ENCODE data around the gene VOPP1. TPM values are rescaled to one million over a fixed set of nuclear protein-coding genes. Genes with fewer than 3 reads are reported as not detected.

The VOPP1 gene
- total RNA-seq, 1 experiment from 2014 or later = 30.3 TPM

DNA sequence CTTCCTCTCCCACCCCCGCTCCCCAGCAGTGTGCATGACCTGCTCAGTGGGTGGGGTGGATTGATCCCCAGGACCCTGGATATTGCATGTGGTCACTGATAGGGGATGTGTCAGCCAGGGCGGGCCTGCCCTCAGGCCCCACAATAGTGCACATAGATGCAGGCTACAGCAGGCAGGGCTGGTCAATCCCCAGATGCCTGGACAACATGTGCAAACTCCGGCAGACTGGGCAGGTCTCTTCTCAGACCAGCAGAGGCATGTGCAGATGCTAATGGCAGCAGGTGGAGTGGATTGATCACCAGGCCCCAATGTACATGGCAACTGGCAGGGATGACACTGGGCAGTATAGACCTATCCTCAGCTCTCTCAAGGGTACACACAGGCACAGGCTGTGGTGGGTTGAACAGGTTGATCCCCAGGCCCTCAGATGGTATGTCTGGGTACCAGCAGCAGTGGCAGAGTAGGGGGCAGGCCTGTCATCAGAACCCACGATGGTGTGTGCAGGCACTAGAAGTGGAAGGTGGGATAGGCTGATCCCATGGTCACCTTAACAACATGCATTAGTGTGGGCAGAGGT lies 108.5 kb downstream of the VOPP1 start:
- TF ChIP-seq REST (IDR thresholded peaks at IDR 0.05; ENCODE audit: low read depth) = no peak
- no peak for TF ChIP-seq CTCF (IDR thresholded peaks at IDR 0.05 in 2 of 3, conservative IDR thresholded peaks at IDR 0.05 in 1 of 3; ENCODE audit: borderline replicate concordance in 1 of 3, insufficient read depth in 1 of 3, low read depth in 2 of 3, low read length in 2 of 3)
- no peak for TF ChIP-seq CEBPB (IDR thresholded peaks at IDR 0.05; ENCODE audit: low read depth)
- no peak for TF ChIP-seq FOSL1 (IDR thresholded peaks at IDR 0.05; ENCODE audit: low read depth)
- ATAC-seq = no peak
- Histone ChIP-seq H3K27me3 (ENCODE audit: insufficient read depth, low read length) (no peaks in the 10 kb centered on the region), H3K4me3 (replicated peaks in 1 of 2; ENCODE audit: low read depth in 1 of 2, low read length in 2 of 2) (no peak overlapping the region), H3K4me2 (ENCODE audit: low read length) (no peak overlapping the region), H3K9me3 (ENCODE audit: control insufficient read depth in 1 of 2, insufficient read depth in 1 of 2, low read depth in 1 of 2, low read length in 2 of 2) (0 out of 4 replicates have a peak, but pooled peaks cover 0 to 3% of the 10 kb centered on the region in 2 experiments), H3K9me2 (ENCODE audit: insufficient read depth) (no peaks in the 10 kb centered on the region), H3K9ac (ENCODE audit: low read length) (no peak overlapping the region), H3K27ac (ENCODE audit: low read depth, low read length) (no peak overlapping the region), H3K79me2 (ENCODE audit: insufficient read depth, low read length) (no peaks in the 10 kb centered on the region), H3K4me1 (ENCODE audit: control insufficient read depth in 1 of 2, insufficient read depth in 2 of 2, low read length in 2 of 2) (no peaks in the 10 kb centered on the region), H3K36me3 (ENCODE audit: control insufficient read depth in 1 of 2, insufficient read depth in 2 of 2, low read length in 2 of 2) (no peaks in the 10 kb centered on the region), H4K20me1 (ENCODE audit: insufficient read depth) (no peaks in the 10 kb centered on the region), H2AFZ (ENCODE audit: low read depth, low read length, poor library complexity, severe bottlenecking) (no peak overlapping the region)
- ChIA-PET POLR2A (no interaction called here), RAD21 (ENCODE audit: low non-redundant PET in 1 of 2, low total read pairs in 2 of 2, uncharacterized antibody in 2 of 2, unreplicated experiment in 2 of 2) (no interaction called here), CTCF (no interaction called here)
- no peak for DNase-seq (ENCODE audit: low read depth, low spot score)
- BruUV-seq (replicated peaks) = no TSS peak
- intact Hi-C loops (cut with micrococcal nuclease) = no loop called here

All from HCT116 (cell line).